SH-SY5Y (cell line): ENCODE measurements around the gene CCDC9.

Source experiments
- GATA2 ChIP-seq: IDR thresholded peaks from 2 replicates; pipeline ENCODE4 v1.6.1; 2011; ENCODE audit warnings: mild to moderate bottlenecking, low read depth, low read length
- GATA3 ChIP-seq: IDR thresholded peaks from 2 replicates; pipeline ENCODE4 v1.6.1; 2011; ENCODE audit warnings: low read depth, mild to moderate bottlenecking, low read length, moderate library complexity

- TF ChIP-seq GATA2 (no peak), GATA3 (no peak)
Measured at GRCh38 chr19:47280183-47280797, 24.0 kb downstream of the CCDC9 start.
